Adrenal gland (tissue), 12 donors: ENCODE data around the gene ARG2. TPM values are rescaled to one million over a fixed set of nuclear protein-coding genes. Genes with fewer than 3 reads are reported as not detected.
A peak's percentile ranks its signal among the peaks of the same experiment; 100 is the strongest.
"Not testable (repeated sequence)": the region's sequence is repeated elsewhere in the genome, so short reads cannot be mapped to it uniquely, and the experiment has no call there.

Experiments used
- DNase-seq, 7 donors: peaks; one replicate each; pipeline ENCODE4 v3.0.0-alpha.2; 2019 to 2020
- H3K27ac ChIP-seq, 5 donors: fragments of 200-600 bp; sonication (generic) in 4 of 5; 1 replicate in 3 of 5; 2 replicates in 2 of 5; pipeline versions ENCODE4 v1.5.1 to v1.8.0; 2016 to 2020; ENCODE audit warnings: mild to moderate bottlenecking in 1 of 5
- H3K27me3 ChIP-seq: fragments of 200-600 bp; 2 replicates; pipeline ENCODE4 v1.8.0; 2021
- H3K36me3 ChIP-seq, 2 donors: fragments of 200-600 bp; replicated peaks in 1 of 2; 1 replicate in 1 of 2; 2 replicates in 1 of 2; pipeline versions ENCODE4 v1.5.1 to v1.8.0; 2018 to 2022
- H3K4me1 ChIP-seq, 2 donors: fragments of 200-600 bp; replicated peaks in 1 of 2; 1 replicate in 1 of 2; 2 replicates in 1 of 2; pipeline versions ENCODE4 v1.5.1 to v1.8.0; 2018 to 2021
- H3K4me3 ChIP-seq, 4 donors: fragments of 200-600 bp; sonication (generic) in 3 of 4; one replicate each; pipeline ENCODE4 v1.5.1; 2016 to 2018
- H3K9me3 ChIP-seq, 3 donors: fragments of 200-600 bp; sonication (generic) in 1 of 3; replicated peaks in 1 of 3; 1 replicate in 2 of 3; 2 replicates in 1 of 3; pipeline versions ENCODE4 v1.5.1 to v1.8.0; 2016 to 2021
- POLR2A ChIP-seq, 2 donors: fragments of 450-650 bp; IDR thresholded peaks; one replicate each; pipeline ENCODE4 v1.6.1; 2017; ENCODE audit warnings: antibody characterized with exemption in 2 of 2, mild to moderate bottlenecking in 2 of 2, moderate library complexity in 1 of 2
- WGBS, 4 donors: extraction: QIAGEN DNeasy Blood & Tissue Kit in 2 of 4; methylation state at CpG; one replicate each; pipeline versions ENCODE4 v1.1.5 to v1.1.7; 2013 to 2017; 5-methylcytosine and 5-hydroxymethylcytosine counted together
- intact Hi-C, 2 donors: fragments of 100-400 bp; cut with DNase I; formaldehyde crosslinking; loops; one replicate each; pipeline versions ENCODE4 v1.14.1 to v1.15.0; 2022 to 2023
- polyA plus RNA-seq, 3 donors: library from polyadenylated mRNA; stranded (reverse); fragments of 200-250 nt in 2 of 3; fragments of 350-450 nt in 1 of 3; fragmentation: Illumina TruSeq in 1 of 3; extraction: RNeasy Lipid Tissue Mini Kit (QIAGEN cat#74804) in 1 of 3; gene quantifications; one replicate each; pipeline ENCODE4 v1.2.3, GENCODE V29; 2013 to 2014
- total RNA-seq, 9 donors: library from RNA; depleted of rRNA in 4 of 9; stranded (reverse); fragments of >200 nt in 4 of 9; fragments of 120-200 nt in 1 of 9; fragmentation: NEBNext Ultra II Directional in 1 of 9; extraction: Animal tissue kit (Norgen Biotek cat#: 25700) in 1 of 9; gene quantifications; one replicate each; pipeline versions ENCODE4 v1.1.0 to v1.2.4, GENCODE V29; 2013 to 2023
- TF ChIP-seq, protein P1 (sequence below), 6 experiments: fragments of 450-650 bp in 4 of 6; fragments of 200-600 bp in 2 of 6; sonication (generic) in 1 of 6; IDR thresholded peaks; 1 replicate in 5 of 6; 2 replicates in 1 of 6; pipeline versions ENCODE4 v1.5.1 to v1.8.0; 2016 to 2021; ENCODE audit warnings: antibody characterized with exemption in 6 of 6, mild to moderate bottlenecking in 2 of 6, moderate library complexity in 1 of 6
- donor health status: healthy with polysubstance abuse.
- donor health status: Bipolar disorder and iron deficiency.
- donor health status: DM: yes; HTN: yes; CAD: no.
- donor health status: DM: no; HTN: no; CAD: no.
- donor health status: DM: no; HTN: no; CAD: no.
- donor health status: DM: yes; HTN: yes; CAD: no.

Gene ARG2
- total and polyA plus RNA-seq, 12 donors, result 2.5 to 45.4 (median 4.5) TPM

DNA sequence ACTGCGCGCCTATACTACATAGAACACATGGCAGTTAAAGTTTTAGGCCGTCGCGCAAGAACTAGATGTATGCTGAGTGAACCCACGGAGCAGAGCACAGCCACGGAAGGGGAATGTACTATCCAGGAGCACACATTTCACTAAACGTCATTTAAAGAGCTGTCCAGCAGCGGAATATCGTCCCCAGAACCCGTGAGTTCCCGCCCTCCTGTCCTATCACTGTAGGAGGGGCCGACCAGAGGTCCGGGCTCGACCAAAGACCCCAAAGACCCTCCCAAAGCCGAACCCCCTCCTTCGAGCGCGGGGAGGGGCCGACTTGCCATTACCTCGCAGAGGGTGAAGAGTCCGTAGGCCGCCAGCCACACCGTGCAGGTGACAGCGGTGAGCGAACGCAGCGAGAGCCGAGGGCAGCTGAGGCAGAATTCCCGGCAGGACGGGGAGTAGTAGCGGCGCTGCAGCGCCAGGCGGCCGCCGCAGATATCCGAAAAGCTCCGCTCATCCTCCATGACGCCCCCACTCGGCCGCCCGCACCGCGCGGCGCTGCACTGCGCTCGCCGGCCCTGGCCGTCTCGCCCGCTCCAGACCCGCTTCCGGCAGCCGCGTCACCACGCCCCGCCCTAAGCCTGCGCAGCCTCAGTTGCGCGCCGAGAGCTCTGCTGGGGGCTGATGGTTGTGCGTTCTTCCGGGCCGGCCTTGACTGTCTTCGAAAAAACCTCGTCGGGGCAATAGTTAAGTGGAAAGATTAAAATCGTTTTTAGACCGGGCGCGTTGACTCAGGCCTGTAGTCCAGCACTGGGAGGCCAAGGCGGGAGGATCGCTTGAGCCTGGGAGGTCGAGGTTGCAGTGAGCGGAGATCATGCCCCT is 19.8 kb upstream of the ARG2 start, which contains the start of gene PIGH:
Gene PIGH, minus strand, starts transcription at position 571 of the 864 bp plus-strand sequence. Its CDS starts 65 bp downstream, at position 506.
- no peaks in the 10 kb centered on the region for H3K27me3 ChIP-seq
- H3K4me3 ChIP-seq, result peak within 1 kb of the TSS; percentile 73 to 97 (median 82)
- peak; percentile 90 to 95 (median 91) for DNase-seq
- TF ChIP-seq, protein P1, sequence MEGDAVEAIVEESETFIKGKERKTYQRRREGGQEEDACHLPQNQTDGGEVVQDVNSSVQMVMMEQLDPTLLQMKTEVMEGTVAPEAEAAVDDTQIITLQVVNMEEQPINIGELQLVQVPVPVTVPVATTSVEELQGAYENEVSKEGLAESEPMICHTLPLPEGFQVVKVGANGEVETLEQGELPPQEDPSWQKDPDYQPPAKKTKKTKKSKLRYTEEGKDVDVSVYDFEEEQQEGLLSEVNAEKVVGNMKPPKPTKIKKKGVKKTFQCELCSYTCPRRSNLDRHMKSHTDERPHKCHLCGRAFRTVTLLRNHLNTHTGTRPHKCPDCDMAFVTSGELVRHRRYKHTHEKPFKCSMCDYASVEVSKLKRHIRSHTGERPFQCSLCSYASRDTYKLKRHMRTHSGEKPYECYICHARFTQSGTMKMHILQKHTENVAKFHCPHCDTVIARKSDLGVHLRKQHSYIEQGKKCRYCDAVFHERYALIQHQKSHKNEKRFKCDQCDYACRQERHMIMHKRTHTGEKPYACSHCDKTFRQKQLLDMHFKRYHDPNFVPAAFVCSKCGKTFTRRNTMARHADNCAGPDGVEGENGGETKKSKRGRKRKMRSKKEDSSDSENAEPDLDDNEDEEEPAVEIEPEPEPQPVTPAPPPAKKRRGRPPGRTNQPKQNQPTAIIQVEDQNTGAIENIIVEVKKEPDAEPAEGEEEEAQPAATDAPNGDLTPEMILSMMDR (IDR thresholded peaks at IDR 0.05), result peak; percentile 10 to 68 (median 46)
- TF ChIP-seq POLR2A (IDR thresholded peaks at IDR 0.05), result peak; percentile 86 to 93
- peaks cover 13% of the 10 kb centered on the region in 2 donors for H3K4me1 ChIP-seq
- WGBS, 4 donors, result 1 to 3% (median 2%) methylated on average over 15 to 77 of the region's 77 CpGs
- intact Hi-C loops, result no loop called here
- no peaks in the 10 kb centered on the region for H3K9me3 ChIP-seq
- H3K27ac ChIP-seq, result peak within 1 kb of the TSS; percentile 81 to 98 (median 93)
- no peaks in the 10 kb centered on the region for H3K36me3 ChIP-seq

DNA sequence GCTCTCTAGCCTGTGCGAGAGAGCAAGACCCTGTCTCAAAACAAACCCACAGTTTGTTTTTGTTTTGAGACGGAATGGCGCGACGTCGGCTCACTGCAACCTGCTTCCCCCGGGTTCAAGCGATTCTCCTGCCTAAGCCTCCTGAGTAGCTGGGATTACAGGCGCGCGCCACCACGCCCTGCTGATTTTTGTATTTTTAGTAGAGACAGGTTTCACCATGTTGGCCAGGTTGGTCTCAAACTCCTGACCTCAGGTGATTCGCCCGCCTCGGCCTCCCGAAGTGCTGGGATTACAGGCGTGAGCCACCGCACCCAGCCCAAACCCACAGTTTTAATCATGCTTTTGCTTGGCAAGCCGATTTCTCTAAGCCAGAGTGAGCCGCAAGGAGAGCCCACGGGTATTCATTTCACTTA is 19.2 kb upstream of the ARG2 start:
- Histone ChIP-seq H3K4me3 (peak overlapping the region in 2 of 4 donors; percentile 89 to 97), H3K4me1 (peaks cover 13% of the 10 kb centered on the region in 2 donors), H3K27ac (peak overlapping the region; percentile 81 to 98 (median 93))
- 86 to 92% (median 88%) methylated on average over 19 to 21 of the region's 21 CpGs for WGBS, 4 donors
- H3K27me3 ChIP-seq, intact Hi-C loops, H3K9me3 ChIP-seq, H3K36me3 ChIP-seq, DNase-seq: not testable (repeated sequence)

DNA sequence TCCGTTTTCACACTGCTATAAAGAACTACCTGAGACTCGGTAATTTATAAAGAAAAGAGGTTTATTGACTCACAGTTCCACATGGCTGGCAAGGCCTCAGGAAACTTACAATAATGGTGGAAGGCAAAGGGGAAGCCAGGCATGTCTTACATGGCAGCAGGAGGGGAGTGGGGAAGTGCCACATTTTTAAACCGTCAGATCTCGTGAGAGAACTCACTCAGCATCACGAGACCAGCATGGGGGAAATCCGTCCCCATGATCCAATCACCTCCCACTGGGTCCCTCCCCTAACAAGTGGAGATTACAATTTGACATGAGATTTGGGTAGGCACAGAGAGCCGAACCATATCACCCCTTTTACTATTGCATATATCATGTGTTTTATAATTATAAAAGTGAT is 17.6 kb upstream of the ARG2 start:
- no peak for DNase-seq
- intact Hi-C loops, result no loop called here
- Histone ChIP-seq H3K36me3 (no peaks in the 10 kb centered on the region), H3K27me3 (no peaks in the 10 kb centered on the region), H3K27ac (no peak overlapping the region), H3K9me3 (no peaks in the 10 kb centered on the region), H3K4me3 (no peak overlapping the region), H3K4me1 (peaks cover 9 to 13% of the 10 kb centered on the region in 2 donors)
- 76 to 90% (median 85%) methylated on average over 7 of the region's 7 CpGs for WGBS, 4 donors
- TF ChIP-seq, protein P1 (IDR thresholded peaks at IDR 0.05), result no peak
- TF ChIP-seq POLR2A (IDR thresholded peaks at IDR 0.05), result no peak

GRCh38 chr14:67602995-67603545 is 16.6 kb upstream of the ARG2 start:
- peak in 3 of 7 donors; percentile 43 to 52 (median 44) for DNase-seq
- intact Hi-C loops, result no loop called here
- Histone ChIP-seq H3K4me1 (peaks cover 9 to 13% of the 10 kb centered on the region in 2 donors), H3K27ac (peak overlapping the region in 3 of 5 donors; percentile 13 to 69 (median 43)), H3K36me3 (no peaks in the 10 kb centered on the region), H3K4me3 (no peak overlapping the region), H3K9me3 (no peaks in the 10 kb centered on the region), H3K27me3 (no peaks in the 10 kb centered on the region)
- TF ChIP-seq POLR2A (IDR thresholded peaks at IDR 0.05), result no peak
- TF ChIP-seq, protein P1 (IDR thresholded peaks at IDR 0.05), result no peak
- WGBS, 4 donors, result 40 to 49% (median 42%) methylated on average over 5 of the region's 5 CpGs
